Muscle of leg (tissue), 11 donors: ENCODE data around the gene ATG12. TPM values are rescaled to one million over a fixed set of nuclear protein-coding genes. Genes with fewer than 3 reads are reported as not detected.
"Not testable (repeated sequence)": the region's sequence is repeated elsewhere in the genome, so short reads cannot be mapped to it uniquely, and the experiment has no call there.

Source experiments
- DNase-seq: peaks from one replicate; pipeline ENCODE4 v3.0.0; 2013
- H3K27ac ChIP-seq: one replicate; pipeline ENCODE4 v1.5.1; 2013; ENCODE audit warnings: mild to moderate bottlenecking, low read length, control low read depth
- H3K27me3 ChIP-seq: one replicate; pipeline ENCODE4 v1.6.1; 2013; ENCODE audit warnings: low read length; ENCODE audit not compliant: control insufficient read depth, insufficient read depth
- H3K36me3 ChIP-seq: one replicate; pipeline ENCODE4 v1.6.1; 2013; ENCODE audit warnings: low read length; ENCODE audit not compliant: control insufficient read depth, insufficient read depth
- H3K4me1 ChIP-seq: one replicate; pipeline ENCODE4 v1.6.1; 2013; ENCODE audit warnings: low read length; ENCODE audit not compliant: control insufficient read depth, insufficient read depth
- H3K4me3 ChIP-seq: one replicate; pipeline ENCODE4 v1.5.1; 2013; ENCODE audit warnings: low read length, control low read depth
- H3K9me3 ChIP-seq: replicated peaks from 2 replicates; pipeline ENCODE4 v1.6.1; 2013; ENCODE audit warnings: low read depth, low read length; ENCODE audit not compliant: control insufficient read depth
- WGBS: methylation state at CpG from one replicate; pipeline ENCODE4 v1.1.5; 2013; ENCODE audit warnings: missing lambda C conversion rate; ENCODE audit not compliant: insufficient coverage; 5-methylcytosine and 5-hydroxymethylcytosine counted together
- polyA plus RNA-seq, 8 donors: library from polyadenylated mRNA; unstranded; fragments of 120-200 nt; gene quantifications; one replicate each; pipeline versions ENCODE4 v1.2.1 to v1.2.3, GENCODE V29; 2013; ENCODE audit warnings: inconsistent platforms in 1 of 8, low replicate concordance in 1 of 8; ENCODE audit not compliant: insufficient read length in 8 of 8, insufficient read depth in 1 of 8
- total RNA-seq: library from RNA; stranded (reverse); fragments of 120-200 nt; gene quantifications from one replicate; pipeline ENCODE4 v1.2.4, GENCODE V29; 2013

The ATG12 gene
- total and polyA plus RNA-seq, 9 donors = 42.1 to 57.3 (median 50.3) TPM

GRCh38 chr5:115825948-115826347 is 15.4 kb downstream of the ATG12 start:
- H3K4me3 ChIP-seq = no peak overlapping the region
- no peak for DNase-seq
- H3K9me3 ChIP-seq = peaks cover 3% of the 10 kb centered on the region
- no peaks in the 10 kb centered on the region for H3K4me1 ChIP-seq
- 91% methylated on average over 1 of the region's 4 CpGs for WGBS
- peaks cover 5% of the 10 kb centered on the region for H3K36me3 ChIP-seq
- no peaks in the 10 kb centered on the region for H3K27me3 ChIP-seq
- H3K27ac ChIP-seq = no peak overlapping the region

- H3K4me3 ChIP-seq, H3K27ac ChIP-seq, H3K9me3 ChIP-seq, H3K27me3 ChIP-seq, H3K4me1 ChIP-seq, H3K36me3 ChIP-seq, DNase-seq: not testable (repeated sequence)
- WGBS = no CpG with 5 or more reads among the region's 1 CpG
These were observed 16.4 kb downstream of the ATG12 start for GRCh38 chr5:115824983-115825382.

- no peak overlapping the region for H3K4me3 ChIP-seq
- H3K27ac ChIP-seq = no peak overlapping the region
- H3K36me3 ChIP-seq = no peaks in the 10 kb centered on the region
- peaks cover 9% of the 10 kb centered on the region for H3K27me3 ChIP-seq
- DNase-seq = no peak
- H3K4me1 ChIP-seq = no peaks in the 10 kb centered on the region
- WGBS = no CpG with 5 or more reads among the region's 1 CpG
- peaks cover under 1% of the 10 kb centered on the region for H3K9me3 ChIP-seq
These were observed 20.5 kb downstream of the ATG12 start for GRCh38 chr5:115820846-115821245.

GRCh38 chr5:115818821-115819220 is 22.5 kb downstream of the ATG12 start:
- Histone ChIP-seq H3K27me3 (peaks cover 17% of the 10 kb centered on the region), H3K4me1 (peaks cover 7% of the 10 kb centered on the region), H3K27ac (no peak overlapping the region), H3K9me3 (no peaks in the 10 kb centered on the region), H3K36me3 (no peaks in the 10 kb centered on the region), H3K4me3 (no peak overlapping the region)
- no peak for DNase-seq
- WGBS = 88% methylated on average over 15 of the region's 18 CpGs

GRCh38 chr5:115817386-115817785 is 24.0 kb downstream of the ATG12 start:
- Histone ChIP-seq H3K36me3 (no peaks in the 10 kb centered on the region), H3K9me3 (no peaks in the 10 kb centered on the region), H3K4me3 (no peak overlapping the region), H3K4me1 (peaks cover 8% of the 10 kb centered on the region), H3K27me3 (peaks cover 17% of the 10 kb centered on the region), H3K27ac (peak overlapping the region; percentile 96)
- WGBS = no CpG with 5 or more reads among the region's 7 CpGs
- DNase-seq = no peak

GRCh38 chr5:115816226-115817081 is 24.9 kb downstream of the ATG12 start, which contains the start of gene CDO1:
Gene CDO1 (minus strand): TSS chr5:115816659. CDS start chr5:115816397, 262 bp downstream.
- Histone ChIP-seq H3K9me3 (no peaks in the 10 kb centered on the region), H3K27me3 (peaks cover 17% of the 10 kb centered on the region), H3K36me3 (no peaks in the 10 kb centered on the region), H3K4me3 (peak within 1 kb of the TSS; percentile 73), H3K4me1 (peaks cover 8% of the 10 kb centered on the region), H3K27ac (peak within 1 kb of the TSS; percentile 96)
- DNase-seq = peak; percentile 95
- under 1% methylated on average over 52 of the region's 69 CpGs for WGBS

GRCh38 chr5:115815693-115816225 is 25.6 kb downstream of the ATG12 start:
- H3K36me3 ChIP-seq = no peaks in the 10 kb centered on the region
- no peak for DNase-seq
- peaks cover 17% of the 10 kb centered on the region for H3K27me3 ChIP-seq
- peak overlapping the region; percentile 96 for H3K27ac ChIP-seq
- peak overlapping the region; percentile 73 for H3K4me3 ChIP-seq
- H3K9me3 ChIP-seq = no peaks in the 10 kb centered on the region
- under 1% methylated on average over 47 of the region's 48 CpGs for WGBS
- H3K4me1 ChIP-seq = peaks cover 8% of the 10 kb centered on the region

GRCh38 chr5:115815006-115815692 is 26.2 kb downstream of the ATG12 start:
- Histone ChIP-seq H3K27ac (no peak overlapping the region), H3K4me1 (peaks cover 8% of the 10 kb centered on the region), H3K9me3 (no peaks in the 10 kb centered on the region), H3K27me3 (peaks cover 17% of the 10 kb centered on the region), H3K4me3 (peak overlapping the region; percentile 73), H3K36me3 (no peaks in the 10 kb centered on the region)
- peak; percentile 39 for DNase-seq
- whole genome bisulfite sequencing = 23% methylated on average over 7 of the region's 21 CpGs

- peaks cover 17% of the 10 kb centered on the region for H3K27me3 ChIP-seq
- H3K27ac ChIP-seq = no peak overlapping the region
- no CpG with 5 or more reads among the region's 5 CpGs for WGBS
- H3K9me3 ChIP-seq = no peaks in the 10 kb centered on the region
- H3K36me3 ChIP-seq = peaks cover 8% of the 10 kb centered on the region
- no peak overlapping the region for H3K4me3 ChIP-seq
- no peak for DNase-seq
- peaks cover 8% of the 10 kb centered on the region for H3K4me1 ChIP-seq
These were observed 27.6 kb downstream of the ATG12 start for GRCh38 chr5:115813719-115814118.

GRCh38 chr5:115812372-115812771 is 29.0 kb downstream of the ATG12 start:
- H3K27me3 ChIP-seq = peaks cover 17% of the 10 kb centered on the region
- H3K4me1 ChIP-seq = peaks cover 8% of the 10 kb centered on the region
- no CpG with 5 or more reads among the region's 1 CpG for WGBS
- peaks cover 13% of the 10 kb centered on the region for H3K36me3 ChIP-seq
- H3K9me3 ChIP-seq = no peaks in the 10 kb centered on the region
- no peak for DNase-seq
- H3K27ac ChIP-seq = no peak overlapping the region
- H3K4me3 ChIP-seq = no peak overlapping the region
